Erythroblast (primary cell): ENCODE results near the gene VN1R5.

ENCODE experiments used
- GATA1 ChIP-seq: IDR thresholded peaks from 2 replicates; pipeline ENCODE4 v1.6.1; 2011; ENCODE audit warnings: low read depth, mild to moderate bottlenecking, control low read depth, low read length, moderate library complexity
- POLR2A ChIP-seq: IDR thresholded peaks from 2 replicates; pipeline ENCODE4 v1.6.1; 2011; ENCODE audit warnings: mild to moderate bottlenecking, low read length

GRCh38 chr1:247222840-247223239 is 33.0 kb upstream of the VN1R5 start:
- TF ChIP-seq POLR2A (no peak), GATA1 (no peak)
